Left hindlimb (tissue), 1 donor: ENCODE measurements around the gene TRABD2B.

Source experiments
- DNase-seq: peaks from one replicate; pipeline ENCODE4 v3.0.0-alpha.2; 2018

Gene TRABD2B

GRCh38 chr1:47931395-47931794, 65.8 kb downstream of the TRABD2B start:
- no peak for DNase-seq

- DNase-seq = no peak
Observed at GRCh38 chr1:47930210-47930840, 66.9 kb downstream of the TRABD2B start.

- no peak for DNase-seq
Observed at GRCh38 chr1:47927165-47927564, 70.0 kb downstream of the TRABD2B start.

GRCh38 chr1:47926461-47926999, 70.7 kb downstream of the TRABD2B start:
- DNase-seq = no peak

GRCh38 chr1:47924270-47925048, 72.7 kb downstream of the TRABD2B start:
- DNase-seq = no peak

GRCh38 chr1:47921935-47922415, 75.2 kb downstream of the TRABD2B start:
- DNase-seq = no peak

- DNase-seq = no peak
Observed at GRCh38 chr1:47919113-47919833, 77.9 kb downstream of the TRABD2B start.

- DNase-seq = no peak
Observed at GRCh38 chr1:47918257-47918867, 78.8 kb downstream of the TRABD2B start.

GRCh38 chr1:47917687-47918086, 79.5 kb downstream of the TRABD2B start:
- no peak for DNase-seq

- DNase-seq = no peak
Observed at GRCh38 chr1:47915677-47916353, 81.4 kb downstream of the TRABD2B start.

- no peak for DNase-seq
Observed at GRCh38 chr1:47914952-47915676, 82.1 kb downstream of the TRABD2B start.

- no peak for DNase-seq
Observed at GRCh38 chr1:47914218-47914938, 82.8 kb downstream of the TRABD2B start.

- DNase-seq = no peak
Observed at GRCh38 chr1:47913225-47913823, 83.9 kb downstream of the TRABD2B start.

- DNase-seq = no peak
Observed at GRCh38 chr1:47912756-47913155, 84.4 kb downstream of the TRABD2B start.

- no peak for DNase-seq
Observed at GRCh38 chr1:47911892-47912291, 85.3 kb downstream of the TRABD2B start.

GRCh38 chr1:47911424-47911823, 85.8 kb downstream of the TRABD2B start:
- DNase-seq = no peak

GRCh38 chr1:47908258-47908657, 88.9 kb downstream of the TRABD2B start:
- DNase-seq = no peak

GRCh38 chr1:47907177-47907528, 90.0 kb downstream of the TRABD2B start:
- DNase-seq = no peak

- no peak for DNase-seq
Observed at GRCh38 chr1:47906527-47907176, 90.5 kb downstream of the TRABD2B start.

- DNase-seq = no peak
Observed at GRCh38 chr1:47906009-47906432, 91.2 kb downstream of the TRABD2B start.
